IMR-90 (cell line): Measurements from ENCODE around the gene ENO3. TPM values are rescaled to one million over a fixed set of nuclear protein-coding genes. Genes with fewer than 3 reads are reported as not detected.

Experiments
- ATAC-seq: fragments of 200-7000 bp; cut with Tn5 transposase; 2 replicates; pipeline ENCODE4 v1.9.1; 2020; ENCODE audit warnings: low read depth, mild to moderate bottlenecking, moderate library complexity
- BruUV-seq: library from RNA; stranded (reverse); fragments of 400-500 nt; replicated peaks from 2 replicates; lab custom pipeline; 2021; lab: Mats Ljungman, UMichigan
- CTCF ChIA-PET: fragments of 300-600 bp; formaldehyde crosslinking; extraction: SDS; loops from one replicate; lab custom pipeline; 2021; ENCODE audit warnings: antibody characterized with exemption; lab: Yijun Ruan, JAX
- POLR2A ChIA-PET: fragments of 300-600 bp; sonication (Branson Sonifier 250); formaldehyde crosslinking; loops from one replicate; lab custom pipeline; 2022; ENCODE audit warnings: antibody characterized with exemption; ENCODE audit not compliant: unreplicated experiment; lab: Charles Lee
- DNase-seq: peaks from one replicate; pipeline ENCODE4 v3.0.0; 2013
- H2AFZ ChIP-seq: replicated peaks from 2 replicates; pipeline ENCODE3; 2013; ENCODE audit warnings: low read length, mild to moderate bottlenecking; ENCODE audit not compliant: poor library complexity
- H2AK5ac ChIP-seq: 2 replicates; pipeline ENCODE4 v1.6.1; 2013; ENCODE audit warnings: low read depth, low read length, inconsistent platforms
- H2AK9ac ChIP-seq: replicated peaks from 2 replicates; pipeline ENCODE3; 2013; ENCODE audit warnings: mild to moderate bottlenecking, low read depth, low read length, moderate library complexity; ENCODE audit not compliant: poor library complexity
- H2BK120ac ChIP-seq: 2 replicates; pipeline ENCODE4 v1.6.1; 2013; ENCODE audit warnings: low read depth, low read length, inconsistent platforms
- H2BK15ac ChIP-seq: 3 replicates; pipeline ENCODE4 v1.6.1; 2013; ENCODE audit warnings: low read depth, low read length, inconsistent platforms
- H2BK20ac ChIP-seq: 2 replicates; pipeline ENCODE4 v1.6.1; 2013; ENCODE audit warnings: low read depth, mild to moderate bottlenecking, inconsistent platforms, low read length, moderate library complexity
- H2BK5ac ChIP-seq: 2 replicates; pipeline ENCODE4 v1.6.1; 2013; ENCODE audit warnings: mild to moderate bottlenecking, low read depth, low read length, inconsistent platforms; ENCODE audit not compliant: poor library complexity, severe bottlenecking
- H3K14ac ChIP-seq: replicated peaks from 2 replicates; pipeline ENCODE4 v1.6.1; 2013; ENCODE audit warnings: low read depth, low read length, inconsistent platforms
- H3K18ac ChIP-seq: 2 replicates; pipeline ENCODE4 v1.6.1; 2013; ENCODE audit warnings: low read depth, low read length, control low read depth
- H3K23ac ChIP-seq: 2 replicates; pipeline ENCODE4 v1.6.1; 2013; ENCODE audit warnings: low read depth, low read length, inconsistent platforms
- H3K27ac ChIP-seq: 2 replicates; pipeline ENCODE4 v1.5.1; 2013; ENCODE audit warnings: mild to moderate bottlenecking, control low read depth, low read length; ENCODE audit not compliant: insufficient read depth
- H3K27me3 ChIP-seq: 2 replicates; pipeline ENCODE4 v1.6.1; 2013; ENCODE audit warnings: low read length; ENCODE audit not compliant: control insufficient read depth, insufficient read depth
- H3K36me3 ChIP-seq: 2 replicates; pipeline ENCODE4 v1.6.1; 2013; ENCODE audit warnings: low read length, mixed read lengths; ENCODE audit not compliant: control insufficient read depth, insufficient read depth
- H3K4ac ChIP-seq: 2 replicates; pipeline ENCODE4 v1.6.1; 2013; ENCODE audit warnings: low read depth, low read length, inconsistent platforms
- H3K4me1 ChIP-seq: 2 replicates; pipeline ENCODE4 v1.6.1; 2013; ENCODE audit warnings: low read length, mixed read lengths; ENCODE audit not compliant: control insufficient read depth, insufficient read depth
- H3K4me2 ChIP-seq: 2 replicates; pipeline ENCODE4 v1.6.1; 2013; ENCODE audit warnings: low read depth, mild to moderate bottlenecking, control low read depth, low read length, moderate library complexity
- H3K4me3 ChIP-seq: 2 replicates; pipeline ENCODE4 v1.5.1; 2013; ENCODE audit warnings: low read depth, mild to moderate bottlenecking, control low read depth, low read length, moderate library complexity; ENCODE audit not compliant: insufficient read depth
- H3K56ac ChIP-seq: 2 replicates; pipeline ENCODE4 v1.6.1; 2013; ENCODE audit warnings: low read length, inconsistent platforms; ENCODE audit not compliant: insufficient read depth; ENCODE audit errors: extremely low read depth
- H3K79me1 ChIP-seq, 2 experiments: 2 replicates each; pipeline ENCODE4 v1.6.1; 2013; ENCODE audit warnings: low read length in 2 of 2, inconsistent platforms in 1 of 2, low read depth in 1 of 2
- H3K9ac ChIP-seq: 2 replicates; pipeline ENCODE4 v1.6.1; 2013; ENCODE audit warnings: low read depth, low read length, control low read depth
- H3K9me1 ChIP-seq: 2 replicates; pipeline ENCODE4 v1.6.1; 2013; ENCODE audit warnings: low read length, inconsistent platforms; ENCODE audit not compliant: insufficient read depth
- H3K9me3 ChIP-seq: 2 replicates; pipeline ENCODE4 v1.6.1; 2013; ENCODE audit warnings: low read length; ENCODE audit not compliant: control insufficient read depth, insufficient read depth
- H4K20me1 ChIP-seq: 2 replicates; pipeline ENCODE4 v1.6.1; 2013; ENCODE audit warnings: low read length, inconsistent platforms; ENCODE audit not compliant: insufficient read depth
- H4K5ac ChIP-seq: 2 replicates; pipeline ENCODE4 v1.6.1; 2013; ENCODE audit warnings: mild to moderate bottlenecking, low read depth, low read length, control low read depth
- H4K8ac ChIP-seq, 2 experiments: 2 replicates each; pipeline ENCODE4 v1.6.1; 2013; ENCODE audit warnings: low read depth in 2 of 2, low read length in 2 of 2, control low read depth in 1 of 2, inconsistent platforms in 1 of 2
- H4K91ac ChIP-seq: 2 replicates; pipeline ENCODE4 v1.6.1; 2013; ENCODE audit warnings: low read depth, low read length, inconsistent platforms; ENCODE audit not compliant: insufficient read depth
- FOS ChIP-seq: fragments of 150-350 bp; IDR thresholded peaks from 2 replicates; pipeline ENCODE4 v1.6.1; 2016; ENCODE audit warnings: low read depth, low read length
- MXI1 ChIP-seq: IDR thresholded peaks from 2 replicates; pipeline ENCODE4 v1.6.1; 2012; ENCODE audit warnings: low read depth, mild to moderate bottlenecking, low read length, moderate library complexity, borderline replicate concordance
- RCOR1 ChIP-seq: IDR thresholded peaks from 2 replicates; pipeline ENCODE4 v1.6.1; 2012; ENCODE audit warnings: mild to moderate bottlenecking, low read length, improper control_type of control experiment; ENCODE audit not compliant: insufficient replicate concordance
- SMC3 ChIP-seq: fragments of 150-350 bp; IDR thresholded peaks from 2 replicates; pipeline ENCODE4 v1.6.1; 2016; ENCODE audit warnings: low read depth, mild to moderate bottlenecking, antibody characterized with exemption, low read length, moderate library complexity
- WGBS, 2 experiments: methylation state at CpG; one replicate each; pipeline versions ENCODE4 v1.1.5 to v1.1.7; 2013; ENCODE audit warnings: missing lambda C conversion rate in 2 of 2; ENCODE audit not compliant: insufficient read length in 1 of 2; ENCODE audit errors: extremely low coverage in 2 of 2; 5-methylcytosine and 5-hydroxymethylcytosine counted together
- dilution Hi-C: fragments of 300-500 bp; cut with HindIII; formaldehyde crosslinking; loops from one replicate; pipeline ENCODE4 v1.14.3; 2018; ENCODE audit warnings: low sequenced_read_pairs; ENCODE audit not compliant: unreplicated experiment
- in situ Hi-C: fragments of 300-500 bp; cut with MboI; formaldehyde crosslinking; loops from 3 replicates; pipeline ENCODE4 v1.14.3; 2019; ENCODE audit warnings: low sequenced_read_pairs, inconsistent platforms, mixed read lengths
- intact Hi-C: fragments of 100-400 bp; cut with micrococcal nuclease; formaldehyde crosslinking; loops from 2 replicates; pipeline ENCODE4 v1.10.0; 2022
- polyA plus RNA-seq, 3 experiments: library from polyadenylated mRNA; depleted of rRNA; stranded (reverse); fragments of >200 nt; gene quantifications; 2 replicates each; pipeline ENCODE4 v1.2.3, GENCODE V29; 2012; ENCODE audit warnings: low replicate concordance in 1 of 3
- total RNA-seq: library from RNA; depleted of rRNA; stranded (reverse); fragments of >200 nt; gene quantifications from 2 replicates; pipeline ENCODE4 v1.2.3, GENCODE V29; 2012

ENO3 gene
- total and polyA plus RNA-seq, 2 of the 4 experiments (the other 2 are of a cell fraction) = 1.4 to 5.1 TPM

DNA sequence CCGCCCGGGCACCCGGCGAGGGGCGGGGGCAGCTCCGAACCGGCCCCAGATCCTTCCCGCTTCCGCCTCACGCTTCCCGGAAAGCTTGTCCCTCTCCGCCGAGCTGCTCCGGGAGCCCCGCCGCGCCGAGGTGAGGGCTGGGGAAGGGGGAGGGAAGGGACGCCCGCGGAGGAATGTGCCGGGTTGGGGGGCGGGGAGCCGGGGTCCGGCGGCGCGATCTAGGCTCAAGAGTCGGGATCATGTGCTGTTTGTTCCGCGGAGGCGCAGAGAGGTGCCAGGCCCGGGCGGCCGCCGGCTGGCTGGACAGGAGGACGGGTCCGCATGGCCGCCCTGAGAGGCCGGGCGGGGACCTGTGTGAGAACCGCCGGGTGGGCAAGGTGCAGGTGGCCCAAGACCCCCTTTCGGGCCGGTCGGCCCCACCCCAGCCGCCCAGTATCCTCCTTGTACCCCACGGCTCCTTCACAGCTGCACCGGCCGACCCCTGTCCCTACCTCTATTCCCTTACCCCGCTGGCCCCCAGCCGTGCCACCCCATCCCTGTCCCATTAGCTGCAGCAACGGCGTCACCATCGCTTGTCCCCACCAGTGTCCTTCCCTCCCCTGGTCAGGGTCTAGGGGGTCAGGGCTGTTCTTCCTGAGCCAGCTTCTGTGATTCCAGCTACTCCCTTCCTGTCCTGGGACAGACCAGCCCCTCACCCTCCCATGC lies 47.3 kb downstream of the ENO3 start:
- Histone ChIP-seq H3K56ac (no peak overlapping the region), H3K9ac (peak overlapping the region; percentile 89), H3K4me2 (peak overlapping the region; percentile 96), H2BK15ac (0 out of 3 replicates have a peak overlapping the region, but pooled peaks have one; percentile 7), H2BK20ac (no peak overlapping the region), H2BK120ac (no peak overlapping the region), H4K5ac (peak overlapping the region; percentile 14; the same call in 1 of the 2 replicates), H3K9me1 (peaks cover 18% of the 10 kb centered on the region), H4K20me1 (peaks cover 26% of the 10 kb centered on the region), H2AFZ (peak overlapping the region; percentile 92), H3K18ac (peak overlapping the region; percentile 42), H3K4me1 (peaks cover 21% of the 10 kb centered on the region), H2BK5ac (peak overlapping the region; percentile 78), H3K4ac (peak overlapping the region; percentile 93), H2AK9ac (peak overlapping the region; percentile 97), H4K8ac (peak overlapping the region in 1 of 2 experiments; percentile 77; a peak in 1 of 4 replicates), H4K91ac (peak overlapping the region; percentile 82), H3K27me3 (no peaks in the 10 kb centered on the region), H3K9me3 (no peaks in the 10 kb centered on the region), H2AK5ac (peak overlapping the region; percentile 91), H3K4me3 (peak overlapping the region; percentile 96), H3K27ac (peak overlapping the region; percentile 76), H3K36me3 (peaks cover 23% of the 10 kb centered on the region), H3K23ac (peak overlapping the region; percentile 91), H3K14ac (peak overlapping the region; percentile 88), H3K79me1 (peaks cover 28 to 51% of the 10 kb centered on the region in 2 experiments)
- intact Hi-C loops (no loop called here), dilution Hi-C loops (no loop called here), in situ Hi-C loops (no loop called here)
- BruUV-seq = no TSS peak
- ChIA-PET POLR2A (interaction anchor here (0.6 to 0.8 kb wide), 2 partner anchors 50 to 768 kb away, joined by 7 to 11 read pairs; partner anchors contain the start of gene PFN1), CTCF (interaction anchor here (1.1 to 1.2 kb wide), 2 partner anchors 12 kb away, joined by 3 read pairs; no protein-coding TSS in a partner anchor)
- peak; percentile 36 for ATAC-seq
- 0% methylated on average over 18 of the region's 55 CpGs; no CpG with 5 or more reads in 1 of the 2 experiments for WGBS, 2 experiments
- DNase-seq = no peak
- no peak for TF ChIP-seq SMC3
- peak; percentile 70; the same call in 1 of the 2 replicates for TF ChIP-seq MXI1
- no peak for TF ChIP-seq RCOR1
- no peak for TF ChIP-seq FOS
